ENCODE data around the gene GANC. TPM values are rescaled to one million over a fixed set of nuclear protein-coding genes. Genes with fewer than 3 reads are reported as not detected.

GANC gene
- total and polyA plus RNA-seq, 8 donors, result 5.2 to 77.6 (median 12.1) TPM

DNA sequence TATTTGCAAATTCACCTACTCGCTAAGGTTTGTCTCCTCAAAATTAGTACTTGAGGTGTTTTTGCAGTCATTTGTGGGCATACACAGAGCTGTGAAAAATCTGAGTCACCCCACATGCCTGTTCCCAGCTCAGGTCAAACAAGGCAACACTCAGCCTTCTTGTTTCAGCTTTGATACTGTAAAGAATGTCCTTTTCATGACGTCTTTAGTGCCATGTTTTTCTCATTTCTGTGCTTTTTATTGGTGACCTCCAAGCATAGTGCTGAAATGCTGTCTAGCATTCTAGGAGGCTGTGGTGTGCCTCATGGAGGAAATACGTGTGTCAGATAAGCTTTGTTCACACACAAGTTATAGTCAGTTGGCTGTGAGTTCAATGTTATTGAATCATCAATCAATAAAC lies 95.1 kb downstream of the GANC start:
- Histone ChIP-seq H3K4me3 (no peak overlapping the region), H3K36me3 (no peaks in the 10 kb centered on the region), H3K27me3 (no peaks in the 10 kb centered on the region), H3K27ac (no peak overlapping the region), H3K9me3 (no peaks in the 10 kb centered on the region), H3K4me1 (no peaks in the 10 kb centered on the region)
- DNase-seq, result no peak
- intact Hi-C loops (cut with DNase I; ENCODE audit: low total_unique reads), result no loop called here
- no peak for TF ChIP-seq POLR2A (IDR thresholded peaks at IDR 0.05)
- TF ChIP-seq POLR2AphosphoS5 (IDR thresholded peaks at IDR 0.05), result no peak
- TF ChIP-seq, protein P1, sequence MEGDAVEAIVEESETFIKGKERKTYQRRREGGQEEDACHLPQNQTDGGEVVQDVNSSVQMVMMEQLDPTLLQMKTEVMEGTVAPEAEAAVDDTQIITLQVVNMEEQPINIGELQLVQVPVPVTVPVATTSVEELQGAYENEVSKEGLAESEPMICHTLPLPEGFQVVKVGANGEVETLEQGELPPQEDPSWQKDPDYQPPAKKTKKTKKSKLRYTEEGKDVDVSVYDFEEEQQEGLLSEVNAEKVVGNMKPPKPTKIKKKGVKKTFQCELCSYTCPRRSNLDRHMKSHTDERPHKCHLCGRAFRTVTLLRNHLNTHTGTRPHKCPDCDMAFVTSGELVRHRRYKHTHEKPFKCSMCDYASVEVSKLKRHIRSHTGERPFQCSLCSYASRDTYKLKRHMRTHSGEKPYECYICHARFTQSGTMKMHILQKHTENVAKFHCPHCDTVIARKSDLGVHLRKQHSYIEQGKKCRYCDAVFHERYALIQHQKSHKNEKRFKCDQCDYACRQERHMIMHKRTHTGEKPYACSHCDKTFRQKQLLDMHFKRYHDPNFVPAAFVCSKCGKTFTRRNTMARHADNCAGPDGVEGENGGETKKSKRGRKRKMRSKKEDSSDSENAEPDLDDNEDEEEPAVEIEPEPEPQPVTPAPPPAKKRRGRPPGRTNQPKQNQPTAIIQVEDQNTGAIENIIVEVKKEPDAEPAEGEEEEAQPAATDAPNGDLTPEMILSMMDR (IDR thresholded peaks at IDR 0.05), result no peak
- no peak for TF ChIP-seq EP300 (IDR thresholded peaks at IDR 0.05)
- 75 to 88% (median 84%) methylated on average over 3 of the region's 3 CpGs for WGBS, 5 donors

DNA sequence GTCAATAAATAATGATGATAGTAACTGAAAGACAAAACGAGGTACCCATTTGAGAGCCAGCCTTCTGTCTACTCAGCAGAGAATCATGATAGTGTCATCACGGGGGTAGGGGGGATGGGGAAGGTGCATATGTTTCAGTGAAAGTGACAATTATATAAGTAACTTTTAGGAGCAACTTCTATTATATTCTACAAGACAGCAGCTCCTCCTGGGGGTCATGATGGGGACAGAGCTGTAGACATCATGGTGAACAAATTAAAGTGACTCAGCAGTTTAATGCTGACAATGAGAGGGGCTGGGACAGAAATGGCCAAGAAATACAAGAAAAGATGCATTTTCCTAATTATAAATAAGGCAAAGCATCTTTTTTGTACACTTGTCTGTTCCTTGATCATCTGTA lies 98.1 kb downstream of the GANC start:
- no peak overlapping the region for H3K4me3 ChIP-seq
- H3K36me3 ChIP-seq, result no peaks in the 10 kb centered on the region
- H3K27ac ChIP-seq, result no peak overlapping the region
- no peak for DNase-seq
- no peaks in the 10 kb centered on the region for H3K4me1 ChIP-seq
- no peaks in the 10 kb centered on the region for H3K9me3 ChIP-seq
- no peaks in the 10 kb centered on the region for H3K27me3 ChIP-seq
- intact Hi-C loops (cut with DNase I; ENCODE audit: low total_unique reads), result no loop called here
- TF ChIP-seq POLR2AphosphoS5 (IDR thresholded peaks at IDR 0.05), result no peak
- no peak for TF ChIP-seq EP300 (IDR thresholded peaks at IDR 0.05)
- TF ChIP-seq, protein P1 (IDR thresholded peaks at IDR 0.05), result no peak
- TF ChIP-seq POLR2A (IDR thresholded peaks at IDR 0.05), result no peak
- 68 to 82% (median 73%) methylated on average over 2 of the region's 2 CpGs for WGBS, 5 donors

DNA sequence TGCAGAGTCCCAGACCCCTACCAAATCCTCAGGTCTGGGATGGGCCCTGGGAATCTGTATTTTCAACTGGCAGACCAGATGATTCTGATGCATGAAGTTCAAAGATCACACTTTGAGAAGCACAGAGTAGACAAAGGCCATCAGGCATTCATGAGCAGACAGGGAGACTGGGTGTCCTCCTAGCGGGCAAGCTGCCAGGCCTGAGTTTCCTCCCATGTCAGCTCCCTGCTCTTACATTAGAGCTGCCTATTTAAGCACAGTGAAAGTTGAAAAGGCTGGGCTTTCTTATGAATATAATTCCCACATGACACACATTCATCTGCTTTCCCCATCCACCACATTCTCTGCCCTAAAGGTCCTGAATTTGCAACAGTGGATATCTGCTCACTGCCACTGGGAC lies 100.3 kb downstream of the GANC start:
- intact Hi-C loops (cut with DNase I; ENCODE audit: low total_unique reads), result no loop called here
- WGBS, 5 donors, result 75 to 100% (median 98%) methylated on average over 1 of the region's 1 CpG

DNA sequence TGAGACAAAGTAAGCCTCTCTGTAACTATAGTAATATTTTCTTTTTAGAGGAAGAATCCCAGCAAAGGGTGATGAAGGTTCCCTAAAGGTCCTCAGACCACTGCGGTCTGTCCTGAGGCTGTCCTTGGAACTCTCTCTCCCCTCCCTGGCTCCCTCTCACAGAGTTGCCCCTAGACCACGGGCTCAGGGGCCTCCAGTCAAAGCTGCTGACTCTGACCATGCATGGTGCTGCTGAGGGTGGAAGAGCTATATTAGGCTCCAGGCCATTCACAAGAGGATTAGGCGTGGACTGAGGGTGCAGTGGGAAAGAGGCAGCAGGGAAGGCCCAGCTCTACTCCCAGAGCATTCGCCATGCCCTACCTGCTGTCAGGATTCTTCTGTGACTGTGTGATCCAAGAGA lies 100.9 kb downstream of the GANC start:
- WGBS, 5 donors, result 82 to 92% (median 91%) methylated on average over 4 of the region's 4 CpGs
- TF ChIP-seq POLR2AphosphoS5 (IDR thresholded peaks at IDR 0.05), result no peak
- no peak for TF ChIP-seq POLR2A (IDR thresholded peaks at IDR 0.05)
- TF ChIP-seq EP300 (IDR thresholded peaks at IDR 0.05), result no peak
- TF ChIP-seq, protein P1 (IDR thresholded peaks at IDR 0.05), result no peak
- Histone ChIP-seq H3K9me3 (peaks cover 0 to 10% (median 4%) of the 10 kb centered on the region in 4 donors), H3K27ac (no peak overlapping the region), H3K4me1 (no peaks in the 10 kb centered on the region), H3K36me3 (no peaks in the 10 kb centered on the region), H3K27me3 (no peaks in the 10 kb centered on the region), H3K4me3 (no peak overlapping the region)
- DNase-seq, result no peak
- intact Hi-C loops (cut with DNase I; ENCODE audit: low total_unique reads), result no loop called here

More for the DNA sequence above, 100.3 kb downstream of the GANC start:
- no peak for DNase-seq
- Histone ChIP-seq H3K27ac (no peak overlapping the region), H3K36me3 (no peaks in the 10 kb centered on the region), H3K4me1 (no peaks in the 10 kb centered on the region), H3K9me3 (peaks cover 0 to 10% (median 4%) of the 10 kb centered on the region in 4 donors), H3K27me3 (no peaks in the 10 kb centered on the region), H3K4me3 (no peak overlapping the region)
- no peak for TF ChIP-seq EP300 (IDR thresholded peaks at IDR 0.05)
- no peak for TF ChIP-seq POLR2AphosphoS5 (IDR thresholded peaks at IDR 0.05)
- no peak for TF ChIP-seq POLR2A (IDR thresholded peaks at IDR 0.05)
- TF ChIP-seq, protein P1 (IDR thresholded peaks at IDR 0.05), result no peak

Data from stomach (tissue), 9 donors.